ENCODE results near the gene PHRF1. TPM values are rescaled to one million over a fixed set of nuclear protein-coding genes. Genes with fewer than 3 reads are reported as not detected.
A peak's percentile ranks its signal among the peaks of the same experiment; 100 is the strongest.
"Not testable (repeated sequence)": the region's sequence is repeated elsewhere in the genome, so short reads cannot be mapped to it uniquely, and the experiment has no call there.

Gene PHRF1
- total RNA-seq, 1 donor from 2014 or later = 38.3 TPM

DNA sequence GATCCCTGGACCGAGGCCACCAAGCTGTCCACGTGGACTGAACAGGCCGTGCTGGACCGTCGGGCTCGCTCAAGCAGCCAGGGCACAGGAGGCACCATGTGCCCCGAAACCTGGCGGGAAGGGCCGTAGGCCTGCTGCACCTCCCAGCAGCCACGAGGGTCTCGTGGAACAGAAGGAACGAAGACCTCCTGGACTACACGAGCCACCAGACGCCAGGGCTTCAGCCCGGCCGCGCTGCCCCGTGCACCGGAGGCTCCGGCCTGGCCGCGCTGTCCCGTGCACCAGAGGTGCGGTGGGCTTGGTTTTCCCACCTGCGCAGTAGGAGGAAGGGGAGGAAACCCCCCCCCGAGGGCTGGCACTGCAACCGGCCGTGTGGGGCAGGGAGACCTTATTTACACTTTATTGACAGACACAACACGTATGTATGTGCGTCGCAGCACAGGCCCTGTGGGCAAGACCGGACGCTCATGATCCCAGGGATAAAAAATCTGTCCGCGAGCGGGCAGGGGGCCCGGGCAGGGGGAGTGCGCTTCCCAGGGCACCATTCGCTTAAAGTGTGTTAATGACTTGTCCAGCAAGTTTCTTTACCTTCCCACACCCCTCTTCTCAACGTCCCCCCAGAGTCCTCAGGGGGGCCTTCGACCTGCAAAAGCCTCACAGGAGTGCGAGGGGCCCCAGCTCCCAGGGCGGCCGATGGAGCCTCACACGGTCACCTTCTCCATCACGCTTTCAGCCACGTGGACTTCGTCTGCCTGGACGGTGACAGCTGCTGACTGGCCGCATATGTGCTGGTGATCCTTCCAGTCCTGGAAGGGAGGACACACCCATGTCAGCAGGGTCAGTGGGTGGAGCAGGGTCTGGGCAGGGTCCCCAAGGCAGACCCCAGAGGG is 67.8 kb downstream of the PHRF1 start:
- TF ChIP-seq, protein P1, sequence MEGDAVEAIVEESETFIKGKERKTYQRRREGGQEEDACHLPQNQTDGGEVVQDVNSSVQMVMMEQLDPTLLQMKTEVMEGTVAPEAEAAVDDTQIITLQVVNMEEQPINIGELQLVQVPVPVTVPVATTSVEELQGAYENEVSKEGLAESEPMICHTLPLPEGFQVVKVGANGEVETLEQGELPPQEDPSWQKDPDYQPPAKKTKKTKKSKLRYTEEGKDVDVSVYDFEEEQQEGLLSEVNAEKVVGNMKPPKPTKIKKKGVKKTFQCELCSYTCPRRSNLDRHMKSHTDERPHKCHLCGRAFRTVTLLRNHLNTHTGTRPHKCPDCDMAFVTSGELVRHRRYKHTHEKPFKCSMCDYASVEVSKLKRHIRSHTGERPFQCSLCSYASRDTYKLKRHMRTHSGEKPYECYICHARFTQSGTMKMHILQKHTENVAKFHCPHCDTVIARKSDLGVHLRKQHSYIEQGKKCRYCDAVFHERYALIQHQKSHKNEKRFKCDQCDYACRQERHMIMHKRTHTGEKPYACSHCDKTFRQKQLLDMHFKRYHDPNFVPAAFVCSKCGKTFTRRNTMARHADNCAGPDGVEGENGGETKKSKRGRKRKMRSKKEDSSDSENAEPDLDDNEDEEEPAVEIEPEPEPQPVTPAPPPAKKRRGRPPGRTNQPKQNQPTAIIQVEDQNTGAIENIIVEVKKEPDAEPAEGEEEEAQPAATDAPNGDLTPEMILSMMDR (IDR thresholded peaks at IDR 0.05; ENCODE audit: insufficient read depth, low read depth, low read length) = no peak
- TF ChIP-seq EZH2 (IDR thresholded peaks at IDR 0.05; ENCODE audit: insufficient read depth, low read length) = no peak

GRCh38 chr11:645536-645935 is 69.3 kb downstream of the PHRF1 start:
- no peak overlapping the region for H3K27ac ChIP-seq (ENCODE audit: low read depth, low read length)
- Mint-ChIP-seq H3K27ac (ENCODE audit: unreplicated experiment) (peak overlapping the region; percentile 41), H3K9me3 (ENCODE audit: unreplicated experiment) (no peaks in the 10 kb centered on the region), H3K4me3 (ENCODE audit: unreplicated experiment) (no peak overlapping the region), H3K36me3 (ENCODE audit: low read depth, unreplicated experiment) (peaks cover 8% of the 10 kb centered on the region), H3K27me3 (ENCODE audit: low read depth, unreplicated experiment) (no peaks in the 10 kb centered on the region), H3K4me1 (ENCODE audit: low read depth, unreplicated experiment) (no peaks in the 10 kb centered on the region)
- no peak overlapping the region for H3K4me3 ChIP-seq (ENCODE audit: insufficient read depth, low read depth, low read length)
- H3K79me2 ChIP-seq (ENCODE audit: insufficient read depth, low read length) = no peaks in the 10 kb centered on the region
- DNase-seq (ENCODE audit: low read depth) (no peak), FAIRE-seq (no peak)
- no peak overlapping the region for H2AFZ ChIP-seq (ENCODE audit: low read depth, low read length)
- no peak for TF ChIP-seq EZH2 (IDR thresholded peaks at IDR 0.05; ENCODE audit: insufficient read depth, low read length)
- TF ChIP-seq, protein P1 (IDR thresholded peaks at IDR 0.05; ENCODE audit: insufficient read depth, low read depth, low read length) = no peak
- no peak overlapping the region for H3K9ac ChIP-seq (ENCODE audit: low read length)
- peaks cover 4% of the 10 kb centered on the region for H3K4me1 ChIP-seq (ENCODE audit: insufficient read depth, low read length)
- peaks cover 5% of the 10 kb centered on the region for H3K36me3 ChIP-seq (ENCODE audit: insufficient read depth, low read length)
- H3K27me3 ChIP-seq (ENCODE audit: insufficient read depth, low read length) = no peaks in the 10 kb centered on the region
- H3K9me3 ChIP-seq (ENCODE audit: insufficient read depth, low read depth, low read length) = no peaks in the 10 kb centered on the region
- H3K4me2 ChIP-seq (ENCODE audit: low read length) = no peak overlapping the region
- peaks cover 14% of the 10 kb centered on the region for H4K20me1 ChIP-seq (ENCODE audit: insufficient read depth, low read length)

More for the DNA sequence above, 67.8 kb downstream of the PHRF1 start:
- H2AFZ ChIP-seq (ENCODE audit: low read depth, low read length) = no peak overlapping the region
- H3K27ac Mint-ChIP-seq (ENCODE audit: unreplicated experiment) = no peak overlapping the region
- DNase-seq (ENCODE audit: low read depth) (no peak), FAIRE-seq (no peak)
- no peaks in the 10 kb centered on the region for H3K36me3 ChIP-seq (ENCODE audit: insufficient read depth, low read length)
- H3K9me3 ChIP-seq (ENCODE audit: insufficient read depth, low read depth, low read length) = no peaks in the 10 kb centered on the region
- no peaks in the 10 kb centered on the region for H3K27me3 ChIP-seq (ENCODE audit: insufficient read depth, low read length)
- H3K27ac ChIP-seq (ENCODE audit: low read depth, low read length) = no peak overlapping the region
- H3K79me2 ChIP-seq (ENCODE audit: insufficient read depth, low read length) = no peaks in the 10 kb centered on the region
- H3K4me1 Mint-ChIP-seq (ENCODE audit: low read depth, unreplicated experiment) = no peaks in the 10 kb centered on the region
- H3K4me1 ChIP-seq (ENCODE audit: insufficient read depth, low read length) = peaks cover 6% of the 10 kb centered on the region
- no peaks in the 10 kb centered on the region for H3K27me3 Mint-ChIP-seq (ENCODE audit: low read depth, unreplicated experiment)
- peaks cover 6% of the 10 kb centered on the region for H3K36me3 Mint-ChIP-seq (ENCODE audit: low read depth, unreplicated experiment)
- H4K20me1 ChIP-seq (ENCODE audit: insufficient read depth, low read length) = peaks cover 17% of the 10 kb centered on the region
- H3K9ac ChIP-seq (ENCODE audit: low read length) = no peak overlapping the region
- H3K4me3 Mint-ChIP-seq (ENCODE audit: unreplicated experiment) = no peak overlapping the region
- H3K4me2 ChIP-seq (ENCODE audit: low read length) = no peak overlapping the region
- H3K9me3 Mint-ChIP-seq (ENCODE audit: unreplicated experiment) = no peaks in the 10 kb centered on the region
- no peak overlapping the region for H3K4me3 ChIP-seq (ENCODE audit: insufficient read depth, low read depth, low read length)

DNA sequence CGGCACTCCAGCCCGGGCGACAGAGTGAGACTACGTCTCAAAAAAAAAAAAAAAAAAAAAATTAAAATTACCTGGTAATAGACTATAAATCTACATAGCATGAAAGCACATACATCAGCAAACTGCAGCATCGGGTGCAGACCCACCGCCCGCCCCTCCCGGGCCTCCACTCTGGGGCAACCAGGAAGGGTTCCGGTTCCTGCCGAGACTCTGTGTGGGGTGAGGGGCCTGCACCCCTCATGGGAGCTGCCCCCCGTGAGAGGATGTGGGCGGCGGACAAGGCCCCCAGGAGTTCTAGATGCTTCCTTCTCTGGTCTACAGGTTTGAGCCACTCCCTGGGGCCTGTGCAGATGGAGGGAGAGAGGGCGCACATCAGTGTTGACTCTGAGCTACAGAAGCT is 69.9 kb downstream of the PHRF1 start:
- Histone ChIP-seq H3K79me2 (ENCODE audit: insufficient read depth, low read length) (no peaks in the 10 kb centered on the region), H3K9ac (ENCODE audit: low read length) (no peak overlapping the region), H3K27ac (ENCODE audit: low read depth, low read length) (no peak overlapping the region), H3K4me3 (ENCODE audit: insufficient read depth, low read depth, low read length) (no peak overlapping the region), H2AFZ (ENCODE audit: low read depth, low read length) (no peak overlapping the region), H3K27me3 (ENCODE audit: insufficient read depth, low read length) (no peaks in the 10 kb centered on the region), H3K4me2 (ENCODE audit: low read length) (no peak overlapping the region), H3K9me3 (ENCODE audit: insufficient read depth, low read depth, low read length) (no peaks in the 10 kb centered on the region), H3K36me3 (ENCODE audit: insufficient read depth, low read length) (peaks cover 5% of the 10 kb centered on the region), H3K4me1 (ENCODE audit: insufficient read depth, low read length) (no peaks in the 10 kb centered on the region), H4K20me1 (ENCODE audit: insufficient read depth, low read length) (peaks cover 7% of the 10 kb centered on the region)
- H3K9me3 Mint-ChIP-seq (ENCODE audit: unreplicated experiment) = no peaks in the 10 kb centered on the region
- DNase-seq (ENCODE audit: low read depth) (no peak), FAIRE-seq (no peak)
- H3K4me1 Mint-ChIP-seq (ENCODE audit: low read depth, unreplicated experiment) = no peaks in the 10 kb centered on the region
- peaks cover 8% of the 10 kb centered on the region for H3K36me3 Mint-ChIP-seq (ENCODE audit: low read depth, unreplicated experiment)
- H3K27me3 Mint-ChIP-seq (ENCODE audit: low read depth, unreplicated experiment) = no peaks in the 10 kb centered on the region
- no peak overlapping the region for H3K4me3 Mint-ChIP-seq (ENCODE audit: unreplicated experiment)
- no peak overlapping the region for H3K27ac Mint-ChIP-seq (ENCODE audit: unreplicated experiment)
- TF ChIP-seq, protein P1 (IDR thresholded peaks at IDR 0.05; ENCODE audit: insufficient read depth, low read depth, low read length) = no peak
- TF ChIP-seq EZH2 (IDR thresholded peaks at IDR 0.05; ENCODE audit: insufficient read depth, low read length) = no peak

- H3K79me2 ChIP-seq (ENCODE audit: insufficient read depth, low read length); H3K36me3 Mint-ChIP-seq (ENCODE audit: low read depth, unreplicated experiment); H3K4me3 ChIP-seq (ENCODE audit: insufficient read depth, low read depth, low read length); H3K4me1 ChIP-seq (ENCODE audit: insufficient read depth, low read length); H3K4me3 Mint-ChIP-seq (ENCODE audit: unreplicated experiment); H3K9me3 ChIP-seq (ENCODE audit: insufficient read depth, low read depth, low read length); H3K27me3 ChIP-seq (ENCODE audit: insufficient read depth, low read length); H4K20me1 ChIP-seq (ENCODE audit: insufficient read depth, low read length); H3K27ac Mint-ChIP-seq (ENCODE audit: unreplicated experiment); H3K36me3 ChIP-seq (ENCODE audit: insufficient read depth, low read length); H3K9me3 Mint-ChIP-seq (ENCODE audit: unreplicated experiment); H2AFZ ChIP-seq (ENCODE audit: low read depth, low read length); H3K27ac ChIP-seq (ENCODE audit: low read depth, low read length); DNase-seq (ENCODE audit: low read depth); H3K4me1 Mint-ChIP-seq (ENCODE audit: low read depth, unreplicated experiment); H3K4me2 ChIP-seq (ENCODE audit: low read length); H3K27me3 Mint-ChIP-seq (ENCODE audit: low read depth, unreplicated experiment); FAIRE-seq; H3K9ac ChIP-seq (ENCODE audit: low read length): not testable (repeated sequence)
These were observed 71.4 kb downstream of the PHRF1 start for GRCh38 chr11:647672-648158.
